ENCODE results near the gene DCTN5. TPM values are rescaled to one million over a fixed set of nuclear protein-coding genes. Genes with fewer than 3 reads are reported as not detected.
"Not testable (repeated sequence)": the region's sequence is repeated elsewhere in the genome, so short reads cannot be mapped to it uniquely, and the experiment has no call there.

Gene DCTN5
- total and polyA plus RNA-seq, 4 donors: 9.0 to 44.7 (median 29.1) TPM

DNA sequence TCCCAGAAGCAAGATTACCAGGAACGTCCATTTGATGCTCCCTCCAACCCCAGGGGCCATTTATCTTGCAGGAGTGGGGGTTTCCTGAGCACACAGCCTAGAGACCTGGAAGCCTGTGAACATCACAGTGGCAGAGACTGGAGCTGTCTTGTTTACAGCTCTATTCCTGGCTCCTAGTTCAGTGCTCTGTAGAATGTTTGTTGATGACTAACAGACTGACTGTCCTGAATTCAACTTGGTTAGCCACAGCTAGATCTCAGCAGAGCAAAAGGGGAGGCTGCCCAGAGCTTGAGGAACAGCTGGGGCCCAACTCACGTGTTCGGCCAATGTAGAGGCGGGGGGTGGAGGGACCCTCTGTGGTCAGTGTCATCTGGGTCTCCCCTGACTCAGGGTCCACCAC lies 65.2 kb downstream of the DCTN5 start:
- Histone ChIP-seq H3K36me3 (ENCODE audit: control insufficient read depth in 1 of 2, insufficient read depth in 2 of 2, low read length in 1 of 2) (no peaks in the 10 kb centered on the region), H3K4me1 (ENCODE audit: control insufficient read depth in 1 of 2, insufficient read depth in 2 of 2, low read length in 2 of 2) (no peaks in the 10 kb centered on the region), H3K27ac (ENCODE audit: low read depth in 1 of 2, low read length in 2 of 2) (no peak overlapping the region), H3K9me3 (ENCODE audit: control insufficient read depth, low read length) (peaks cover 5% of the 10 kb centered on the region), H3K4me3 (ENCODE audit: low read length in 2 of 2) (no peak overlapping the region), H3K27me3 (ENCODE audit: control insufficient read depth in 1 of 2, insufficient read depth in 2 of 2, low read length in 1 of 2) (no peaks in the 10 kb centered on the region)
- ATAC-seq (ENCODE audit: low FRiP score) (no peak), DNase-seq (no peak)
- intact Hi-C loops (cut with DNase I): no loop called here
- 66 to 80% methylated on average over 4 of the region's 4 CpGs for WGBS, 2 donors

DNA sequence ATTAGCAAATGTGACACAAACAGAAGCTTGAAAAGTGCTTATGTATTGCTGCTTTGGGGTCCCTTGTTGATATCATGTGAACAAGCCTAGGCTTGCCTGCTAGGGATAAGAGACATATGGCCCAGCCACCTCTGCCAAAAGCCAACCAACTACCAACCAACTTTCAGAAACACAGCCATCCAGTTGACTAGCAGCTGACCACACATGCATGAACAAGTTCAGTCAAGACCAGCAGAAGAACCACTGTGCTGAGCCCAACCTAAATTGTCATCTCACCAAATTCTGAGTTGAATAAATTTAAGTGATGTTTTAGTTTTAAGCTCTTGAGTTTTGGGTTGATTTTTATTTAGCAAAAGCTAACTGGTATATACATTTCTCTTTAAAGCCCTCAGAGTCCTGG lies 68.3 kb downstream of the DCTN5 start:
- intact Hi-C loops (cut with DNase I): no loop called here
- peaks cover 5% of the 10 kb centered on the region for H3K9me3 ChIP-seq (ENCODE audit: control insufficient read depth, low read length)
- H3K4me3 ChIP-seq (ENCODE audit: low read length in 2 of 2): no peak overlapping the region

DNA sequence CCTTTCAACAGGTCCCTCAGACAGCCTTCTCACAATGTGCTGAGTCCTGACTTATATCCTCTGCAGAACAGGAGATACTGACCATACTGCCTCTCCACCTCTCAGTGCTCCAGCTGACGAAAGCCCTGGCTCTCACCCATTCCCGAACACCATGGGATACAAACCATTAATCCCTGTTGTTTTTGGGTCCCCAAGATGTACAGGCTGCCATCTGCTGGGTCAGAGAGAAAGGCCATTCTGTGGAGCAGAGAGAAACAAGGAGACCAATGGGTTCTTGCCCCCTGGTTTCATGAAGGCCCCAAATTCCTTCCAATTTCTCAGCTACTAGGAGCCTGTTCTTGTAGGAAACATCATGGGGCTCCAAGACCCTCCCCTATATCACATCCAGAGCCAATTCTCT lies 68.7 kb downstream of the DCTN5 start:
- H3K4me1 ChIP-seq (ENCODE audit: control insufficient read depth in 1 of 2, insufficient read depth in 2 of 2, low read length in 2 of 2): no peaks in the 10 kb centered on the region
- no peak overlapping the region for H3K4me3 ChIP-seq (ENCODE audit: low read length in 2 of 2)
- WGBS, 2 donors: 70% methylated on average over 2 of the region's 2 CpGs
- intact Hi-C loops (cut with DNase I): no loop called here
- DNase-seq (no peak), ATAC-seq (ENCODE audit: low FRiP score) (no peak)
- peaks cover 5% of the 10 kb centered on the region for H3K9me3 ChIP-seq (ENCODE audit: control insufficient read depth, low read length)
- no peaks in the 10 kb centered on the region for H3K27me3 ChIP-seq (ENCODE audit: control insufficient read depth in 1 of 2, insufficient read depth in 2 of 2, low read length in 1 of 2)
- H3K36me3 ChIP-seq (ENCODE audit: control insufficient read depth in 1 of 2, insufficient read depth in 2 of 2, low read length in 1 of 2): no peaks in the 10 kb centered on the region
- no peak overlapping the region for H3K27ac ChIP-seq (ENCODE audit: low read depth in 1 of 2, low read length in 2 of 2)

More for the DNA sequence above, 68.3 kb downstream of the DCTN5 start:
- ATAC-seq (ENCODE audit: low FRiP score) (no peak), DNase-seq (no peak)
- H3K27me3 ChIP-seq (ENCODE audit: control insufficient read depth in 1 of 2, insufficient read depth in 2 of 2, low read length in 1 of 2): no peaks in the 10 kb centered on the region
- no peaks in the 10 kb centered on the region for H3K36me3 ChIP-seq (ENCODE audit: control insufficient read depth in 1 of 2, insufficient read depth in 2 of 2, low read length in 1 of 2)
- no peak overlapping the region for H3K27ac ChIP-seq (ENCODE audit: low read depth in 1 of 2, low read length in 2 of 2)
- no peaks in the 10 kb centered on the region for H3K4me1 ChIP-seq (ENCODE audit: control insufficient read depth in 1 of 2, insufficient read depth in 2 of 2, low read length in 2 of 2)

DNA sequence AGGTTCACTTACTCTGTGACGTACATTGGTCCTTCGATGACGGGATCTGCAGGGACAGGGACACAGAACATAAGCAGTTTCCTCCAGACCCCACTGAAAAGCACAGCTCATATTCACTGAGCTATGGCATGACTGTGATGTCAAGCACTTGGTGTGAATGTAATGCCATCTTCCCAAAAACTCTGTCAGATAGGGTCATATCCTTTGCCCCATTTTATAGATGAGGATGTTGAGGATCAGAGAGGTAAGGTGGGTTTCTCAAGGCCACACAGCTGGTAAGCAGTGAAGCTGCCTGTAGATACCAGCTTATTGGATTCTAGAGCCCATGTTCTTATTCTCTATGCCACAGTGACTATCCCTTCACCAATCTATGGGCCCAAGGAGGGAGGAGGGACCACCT lies 69.2 kb downstream of the DCTN5 start:
- no peaks in the 10 kb centered on the region for H3K27me3 ChIP-seq (ENCODE audit: control insufficient read depth in 1 of 2, insufficient read depth in 2 of 2, low read length in 1 of 2)
- H3K36me3 ChIP-seq (ENCODE audit: control insufficient read depth in 1 of 2, insufficient read depth in 2 of 2, low read length in 1 of 2): no peaks in the 10 kb centered on the region
- ATAC-seq (ENCODE audit: low FRiP score) (no peak), DNase-seq (no peak)
- H3K9me3 ChIP-seq (ENCODE audit: control insufficient read depth, low read length): peaks cover 5% of the 10 kb centered on the region
- H3K4me3 ChIP-seq (ENCODE audit: low read length in 2 of 2): no peak overlapping the region
- 93 to 96% methylated on average over 3 of the region's 3 CpGs for WGBS, 2 donors
- no peak overlapping the region for H3K27ac ChIP-seq (ENCODE audit: low read depth in 1 of 2, low read length in 2 of 2)
- intact Hi-C loops (cut with DNase I): no loop called here
- no peaks in the 10 kb centered on the region for H3K4me1 ChIP-seq (ENCODE audit: control insufficient read depth in 1 of 2, insufficient read depth in 2 of 2, low read length in 2 of 2)

DNA sequence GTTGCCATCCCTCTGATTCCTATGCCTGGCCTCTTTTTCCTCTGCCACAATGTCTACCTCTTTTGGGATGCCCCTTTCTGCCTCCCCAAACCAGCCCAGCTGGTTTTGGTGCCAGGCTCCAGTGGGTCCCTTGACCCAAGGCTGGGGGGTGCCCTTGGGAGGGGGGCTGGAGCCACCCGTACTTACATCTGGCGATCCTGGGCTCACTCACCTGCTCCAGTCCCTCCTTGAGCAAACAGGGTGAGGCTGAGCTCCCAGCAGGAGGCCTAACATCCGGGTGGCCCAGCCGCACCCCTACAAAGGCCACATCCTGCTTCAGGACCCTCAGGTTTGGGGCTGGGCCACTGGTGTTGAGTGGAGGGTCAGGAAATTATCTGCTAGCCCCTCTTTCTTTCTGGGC lies 70.5 kb downstream of the DCTN5 start:
- Histone ChIP-seq H3K36me3 (ENCODE audit: control insufficient read depth in 1 of 2, insufficient read depth in 2 of 2, low read length in 1 of 2) (no peaks in the 10 kb centered on the region), H3K4me1 (ENCODE audit: control insufficient read depth in 1 of 2, insufficient read depth in 2 of 2, low read length in 2 of 2) (no peaks in the 10 kb centered on the region), H3K27me3 (ENCODE audit: control insufficient read depth in 1 of 2, insufficient read depth in 2 of 2, low read length in 1 of 2) (no peaks in the 10 kb centered on the region), H3K9me3 (ENCODE audit: control insufficient read depth, low read length) (peaks cover 5% of the 10 kb centered on the region), H3K27ac (ENCODE audit: low read depth in 1 of 2, low read length in 2 of 2) (no peak overlapping the region), H3K4me3 (ENCODE audit: low read length in 2 of 2) (no peak overlapping the region)
- DNase-seq: peak in 1 of 2 donors; percentile 42
- intact Hi-C loops (cut with DNase I): no loop called here
- 64 to 71% methylated on average over 4 of the region's 4 CpGs for WGBS, 2 donors
- no peak for ATAC-seq (ENCODE audit: low FRiP score)

DNA sequence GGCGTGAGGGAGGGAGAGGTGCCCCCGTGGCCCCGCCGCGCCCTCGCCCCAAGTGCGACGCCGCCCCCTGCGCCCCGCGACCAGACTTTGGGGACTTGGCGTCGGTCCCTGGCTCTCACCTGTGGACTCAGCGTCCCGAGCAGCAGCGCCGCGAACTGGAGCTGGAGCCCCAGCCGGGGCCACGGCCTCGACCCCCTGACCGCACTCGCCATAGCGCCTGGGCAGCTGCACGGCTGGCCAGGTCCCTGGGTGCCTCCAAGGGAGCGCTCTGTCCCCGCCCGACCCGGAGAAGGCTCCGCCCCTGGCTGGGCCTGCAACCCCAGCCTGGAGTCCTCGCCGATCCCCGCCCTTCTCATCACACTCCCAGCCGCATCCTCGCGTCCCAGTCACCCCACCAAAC lies 71.7 kb downstream of the DCTN5 start, which contains the start of gene ERN2:
ERN2 (minus strand) TSS at position 247 of the 400 bp plus-strand sequence; CDS start at position 212, 35 bp downstream.
- no peaks in the 10 kb centered on the region for H3K27me3 ChIP-seq (ENCODE audit: control insufficient read depth in 1 of 2, insufficient read depth in 2 of 2, low read length in 1 of 2)
- no peak for ATAC-seq (ENCODE audit: low FRiP score)
- WGBS, 2 donors: 2 to 3% methylated on average over 29 to 37 of the region's 37 CpGs
- H3K36me3 ChIP-seq (ENCODE audit: control insufficient read depth in 1 of 2, insufficient read depth in 2 of 2, low read length in 1 of 2): no peaks in the 10 kb centered on the region
- no peak within 1 kb of the TSS for H3K4me3 ChIP-seq (ENCODE audit: low read length in 2 of 2)
- intact Hi-C loops (cut with DNase I): no loop called here
- no peaks in the 10 kb centered on the region for H3K4me1 ChIP-seq (ENCODE audit: control insufficient read depth in 1 of 2, insufficient read depth in 2 of 2, low read length in 2 of 2)
- no peak for DNase-seq
- H3K27ac ChIP-seq (ENCODE audit: low read depth in 1 of 2, low read length in 2 of 2): no peak within 1 kb of the TSS
- H3K9me3 ChIP-seq (ENCODE audit: control insufficient read depth, low read length): peaks cover 5% of the 10 kb centered on the region

DNA sequence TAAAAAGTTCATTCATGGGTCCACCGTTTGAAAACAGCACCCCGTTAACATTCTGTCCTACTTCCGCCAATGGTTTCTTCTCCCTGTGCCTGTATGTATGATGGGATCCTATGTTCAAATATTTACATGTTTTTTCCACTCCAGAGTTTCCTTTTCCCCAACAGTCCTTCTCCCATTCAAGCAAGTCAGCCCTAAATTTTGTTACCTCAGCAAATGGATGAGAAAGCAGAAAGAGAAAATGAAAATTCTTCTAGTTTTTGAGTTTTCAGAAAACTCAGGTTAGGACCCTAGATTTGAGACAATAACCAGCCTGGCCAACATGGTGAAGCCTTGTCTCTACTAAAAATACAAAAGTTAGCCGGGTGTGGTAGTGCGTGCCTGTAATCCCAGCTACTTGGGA lies 75.2 kb downstream of the DCTN5 start:
- no peaks in the 10 kb centered on the region for H3K4me1 ChIP-seq (ENCODE audit: control insufficient read depth in 1 of 2, insufficient read depth in 2 of 2, low read length in 2 of 2)
- no peak overlapping the region for H3K4me3 ChIP-seq (ENCODE audit: low read length in 2 of 2)
- H3K27me3 ChIP-seq (ENCODE audit: control insufficient read depth in 1 of 2, insufficient read depth in 2 of 2, low read length in 1 of 2): no peaks in the 10 kb centered on the region
- DNase-seq (no peak), ATAC-seq (ENCODE audit: low FRiP score) (no peak)
- intact Hi-C loops (cut with DNase I): no loop called here
- H3K36me3 ChIP-seq (ENCODE audit: control insufficient read depth in 1 of 2, insufficient read depth in 2 of 2, low read length in 1 of 2): no peaks in the 10 kb centered on the region
- WGBS, 2 donors: 80 to 85% methylated on average over 5 of the region's 5 CpGs
- H3K27ac ChIP-seq (ENCODE audit: low read depth in 1 of 2, low read length in 2 of 2): no peak overlapping the region
- H3K9me3 ChIP-seq (ENCODE audit: control insufficient read depth, low read length): peaks cover 2% of the 10 kb centered on the region

DNA sequence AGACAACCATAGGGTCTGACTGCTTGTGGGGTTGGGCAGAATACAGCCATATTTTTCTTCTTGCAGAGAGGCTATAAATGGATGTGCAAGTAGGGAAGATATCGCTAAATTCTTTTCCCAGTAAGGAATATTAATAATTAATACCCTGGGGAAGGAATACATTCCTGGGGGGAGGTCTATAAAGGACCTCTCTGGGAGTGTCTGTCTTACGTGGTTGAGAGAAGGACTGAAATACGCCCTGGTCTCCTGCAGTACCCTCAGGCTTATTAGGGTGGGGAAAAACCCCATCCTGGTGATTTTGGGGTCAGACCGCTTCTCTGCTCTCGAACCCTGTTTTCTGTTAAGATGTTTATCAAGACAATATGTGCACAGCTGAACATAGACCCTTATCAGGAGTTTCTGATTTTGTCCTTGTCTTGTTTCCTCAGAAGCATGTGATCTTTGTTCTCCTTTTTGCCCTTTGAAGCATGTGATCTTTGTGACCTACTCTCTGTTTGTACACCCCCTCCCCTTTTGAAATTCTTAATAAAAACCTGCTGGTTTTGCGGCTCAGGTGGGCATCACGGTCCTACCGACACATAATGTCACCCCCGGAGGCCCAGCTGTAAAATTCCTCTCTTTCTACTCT lies 81.5 kb downstream of the DCTN5 start:
- not testable (repeated sequence) for DNase-seq
- WGBS, 2 donors: 76 to 80% methylated on average over 9 of the region's 9 CpGs

DNA sequence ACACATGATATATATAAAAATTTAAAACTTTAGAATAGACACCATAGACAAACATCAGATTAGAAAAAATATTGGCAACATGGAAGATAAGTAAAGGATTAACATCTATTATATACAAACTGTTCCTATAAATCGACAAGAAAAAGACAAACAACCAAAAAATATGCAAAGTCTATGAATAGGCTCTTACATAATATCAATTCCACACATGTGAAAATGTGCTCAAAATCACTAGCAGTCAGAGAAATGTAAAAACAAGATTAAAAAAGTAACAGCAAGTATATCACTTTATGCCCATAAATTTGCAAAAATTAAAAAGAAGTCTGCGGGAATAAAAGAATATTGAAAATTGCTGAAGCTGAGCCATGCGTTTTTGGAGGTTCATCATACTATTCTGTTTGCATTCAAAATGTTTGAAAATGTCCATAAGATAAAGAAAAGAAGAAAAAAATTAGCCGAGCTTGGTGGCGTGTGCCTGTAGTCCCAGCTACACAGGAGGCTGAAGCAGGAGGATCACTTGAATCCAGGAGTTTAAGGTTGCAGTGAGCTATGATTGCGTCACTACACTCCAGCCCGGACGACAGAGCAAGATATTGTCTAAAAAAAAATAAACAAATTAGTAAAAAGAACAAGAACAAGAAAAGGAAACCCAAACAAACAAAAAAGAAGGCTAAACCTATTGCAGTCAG lies 83.0 kb downstream of the DCTN5 start:
- Histone ChIP-seq H3K9me3 (ENCODE audit: control insufficient read depth, low read length) (peaks cover 2% of the 10 kb centered on the region), H3K36me3 (ENCODE audit: control insufficient read depth in 1 of 2, insufficient read depth in 2 of 2, low read length in 1 of 2) (no peaks in the 10 kb centered on the region), H3K4me3 (ENCODE audit: low read length in 2 of 2) (no peak overlapping the region), H3K27ac (ENCODE audit: low read depth in 1 of 2, low read length in 2 of 2) (no peak overlapping the region), H3K4me1 (ENCODE audit: control insufficient read depth in 1 of 2, insufficient read depth in 2 of 2, low read length in 2 of 2) (no peaks in the 10 kb centered on the region), H3K27me3 (ENCODE audit: control insufficient read depth in 1 of 2, insufficient read depth in 2 of 2, low read length in 1 of 2) (no peaks in the 10 kb centered on the region)
- intact Hi-C loops (cut with DNase I): no loop called here
- 65 to 73% methylated on average over 8 of the region's 8 CpGs for WGBS, 2 donors
- no peak for ATAC-seq (ENCODE audit: low FRiP score)
- DNase-seq: no peak

More for the DNA sequence above, 81.5 kb downstream of the DCTN5 start:
- intact Hi-C loops (cut with DNase I); H3K27me3 ChIP-seq (ENCODE audit: control insufficient read depth in 1 of 2, insufficient read depth in 2 of 2, low read length in 1 of 2); H3K4me1 ChIP-seq (ENCODE audit: control insufficient read depth in 1 of 2, insufficient read depth in 2 of 2, low read length in 2 of 2); ATAC-seq (ENCODE audit: low FRiP score); H3K27ac ChIP-seq (ENCODE audit: low read depth in 1 of 2, low read length in 2 of 2); H3K9me3 ChIP-seq (ENCODE audit: control insufficient read depth, low read length); H3K4me3 ChIP-seq (ENCODE audit: low read length in 2 of 2); H3K36me3 ChIP-seq (ENCODE audit: control insufficient read depth in 1 of 2, insufficient read depth in 2 of 2, low read length in 1 of 2): not testable (repeated sequence)
